GM10266 (cell line): ENCODE data around the gene ITGBL1.
A peak's percentile ranks its signal among the peaks of the same experiment; 100 is the strongest.

Experiments
- DNase-seq: peaks from one replicate; pipeline ENCODE4 v3.0.0; 2012; ENCODE audit errors: extremely low spot score
- CTCF ChIP-seq: IDR thresholded peaks from 2 replicates; pipeline ENCODE4 v1.5.1; 2012; ENCODE audit warnings: mild to moderate bottlenecking, low read depth; ENCODE audit not compliant: control insufficient read depth, insufficient read depth; ENCODE audit errors: missing control alignments

Gene ITGBL1

GRCh38 chr13:101452519-101453485 lies at the start of gene ITGBL1:
TSS of gene ITGBL1 (plus strand) at chr13:101452675. CDS start at chr13:101452834, 159 bp downstream.
- peak; percentile 31 for DNase-seq
- TF ChIP-seq CTCF, result no peak

- DNase-seq, result no peak
- TF ChIP-seq CTCF, result no peak
Measured at GRCh38 chr13:101406791-101407190, 45.7 kb upstream of the ITGBL1 start.

GRCh38 chr13:101408154-101408553 lies 44.3 kb upstream of the ITGBL1 start:
- no peak for DNase-seq
- TF ChIP-seq CTCF, result no peak

GRCh38 chr13:101408992-101409656 lies 43.4 kb upstream of the ITGBL1 start:
- no peak for TF ChIP-seq CTCF
- no peak for DNase-seq

GRCh38 chr13:101412076-101412475 lies 40.4 kb upstream of the ITGBL1 start:
- DNase-seq, result no peak
- TF ChIP-seq CTCF, result no peak

GRCh38 chr13:101415358-101416174 lies 36.9 kb upstream of the ITGBL1 start:
- no peak for TF ChIP-seq CTCF
- DNase-seq, result no peak
